LNCaP clone FGC (cell line): ENCODE measurements around the gene BOLL.
A peak's percentile ranks its signal among the peaks of the same experiment; 100 is the strongest.

Source experiments
- DNase-seq: peaks from one replicate; pipeline ENCODE4 v3.0.0-alpha.2; 2011; ENCODE audit warnings: low read depth
- H3K4me3 ChIP-seq: 2 replicates; pipeline ENCODE4 v1.5.1; 2011; ENCODE audit warnings: mild to moderate bottlenecking, low read depth, low read length, control low read depth
- CTCF ChIP-seq: IDR thresholded peaks from 2 replicates; pipeline ENCODE4 v1.5.1; 2012; ENCODE audit warnings: mild to moderate bottlenecking; ENCODE audit not compliant: control insufficient read depth, insufficient read depth; ENCODE audit errors: extremely low read depth

BOLL gene

GRCh38 chr2:197793456-197793855, 8.3 kb upstream of the BOLL start:
- DNase-seq = no peak
- no peak overlapping the region for H3K4me3 ChIP-seq
- no peak for TF ChIP-seq CTCF

DNA sequence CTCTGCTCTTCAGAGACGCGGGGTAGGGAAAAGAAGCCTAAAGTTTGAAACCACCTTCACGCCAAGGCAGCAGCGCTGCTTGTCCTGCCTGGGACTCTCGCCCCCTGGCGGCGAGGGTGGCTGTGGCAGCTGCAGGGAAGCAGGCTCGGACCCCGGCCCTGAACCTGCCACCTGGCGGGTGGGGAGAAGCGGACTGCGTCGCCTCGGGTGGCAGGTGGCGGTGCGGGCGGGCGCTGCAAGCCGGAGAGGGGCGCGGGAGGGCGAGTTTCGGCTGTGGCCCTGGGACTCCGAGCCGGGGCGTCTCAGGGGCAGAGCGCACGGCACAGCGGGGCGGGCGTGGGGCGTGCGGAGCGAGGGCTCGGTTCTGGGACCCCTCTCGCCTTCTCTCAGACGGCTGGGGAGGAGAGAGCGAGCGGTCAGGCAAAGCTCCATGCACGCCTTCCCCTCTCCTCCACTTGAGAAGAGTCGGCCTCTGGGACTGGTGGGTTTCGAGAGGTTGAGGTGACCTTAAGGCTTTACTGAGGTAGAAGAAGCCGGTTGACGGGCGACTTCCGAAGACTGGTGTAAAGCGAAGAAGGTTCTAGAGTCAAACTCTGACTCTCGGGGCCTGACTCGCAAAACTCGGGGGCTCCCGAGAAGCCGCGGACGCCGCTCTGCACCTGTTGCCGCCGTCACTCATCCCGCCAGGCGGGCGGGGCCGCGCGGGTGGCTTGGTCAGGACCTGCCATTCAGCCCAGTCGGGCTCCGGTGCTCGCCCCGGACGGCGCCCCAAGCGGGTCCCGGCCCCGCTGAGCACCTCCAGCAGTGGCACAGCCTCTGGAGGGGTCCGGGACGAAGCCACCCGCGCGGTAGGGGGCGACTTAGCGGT, 1.1 kb upstream of the BOLL start:
- peak; percentile 44 for TF ChIP-seq CTCF
- no peak for DNase-seq
- peak overlapping the region; percentile 23 for H3K4me3 ChIP-seq

GRCh38 chr2:197782126-197782525, 3.0 kb downstream of the BOLL start:
- no peak for DNase-seq
- no peak overlapping the region for H3K4me3 ChIP-seq
- TF ChIP-seq CTCF = no peak

DNA sequence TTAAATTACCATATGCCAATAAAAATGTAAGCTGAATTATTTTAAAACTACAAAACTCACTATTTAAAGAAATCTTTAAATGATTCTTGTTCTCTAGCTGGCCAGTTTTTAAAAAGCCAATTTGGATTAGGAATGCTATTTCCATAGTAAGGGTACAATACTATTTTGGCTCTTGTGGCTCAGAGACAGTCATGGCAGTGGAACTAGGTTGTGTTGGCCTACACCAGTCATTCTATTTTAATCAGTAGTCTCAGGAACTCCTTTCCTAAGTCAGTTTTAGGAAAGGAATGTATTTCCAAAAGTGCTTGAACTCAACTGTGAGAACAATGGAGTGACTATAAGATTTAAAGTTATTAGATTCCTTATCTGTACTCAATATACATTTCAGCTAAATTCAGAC, 5.9 kb downstream of the BOLL start:
- TF ChIP-seq CTCF = no peak
- H3K4me3 ChIP-seq = no peak overlapping the region
- no peak for DNase-seq

DNA sequence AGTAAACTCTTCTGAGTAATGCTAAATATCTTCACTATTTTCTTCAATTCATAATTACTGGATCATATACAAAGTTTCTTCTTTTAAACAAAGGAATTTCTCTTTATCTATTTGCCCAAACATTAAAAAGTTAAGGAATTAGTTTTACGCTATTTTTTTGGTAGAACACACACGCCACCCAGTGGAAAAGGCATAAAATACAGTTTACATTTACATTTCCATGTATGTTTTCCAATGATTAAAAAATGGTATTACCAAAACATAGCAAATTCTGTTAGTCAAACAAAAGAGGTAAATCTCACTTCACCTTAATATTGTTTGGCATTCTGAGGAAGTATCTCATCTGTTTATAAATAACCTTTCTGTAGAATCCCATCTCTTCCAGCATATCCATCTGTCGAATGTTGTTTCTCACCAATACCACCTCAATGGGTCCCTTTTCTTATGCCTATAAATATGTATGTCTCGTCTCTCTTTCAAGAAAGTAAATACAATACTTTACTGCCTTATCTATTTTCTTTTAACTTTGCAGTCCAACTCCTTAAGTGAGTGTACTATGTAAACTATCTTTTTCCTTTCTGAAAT, 7.2 kb downstream of the BOLL start:
- peak; percentile 6 for DNase-seq
- TF ChIP-seq CTCF = peak; percentile 61
- no peak overlapping the region for H3K4me3 ChIP-seq

GRCh38 chr2:197760293-197760657, 24.8 kb downstream of the BOLL start:
- TF ChIP-seq CTCF = no peak
- DNase-seq = no peak
- H3K4me3 ChIP-seq = no peak overlapping the region
